ENCODE measurements around the gene CHAF1A. TPM values are rescaled to one million over a fixed set of nuclear protein-coding genes. Genes with fewer than 3 reads are reported as not detected.

The CHAF1A gene
- total RNA-seq, 1 donor = 35.3 TPM

DNA sequence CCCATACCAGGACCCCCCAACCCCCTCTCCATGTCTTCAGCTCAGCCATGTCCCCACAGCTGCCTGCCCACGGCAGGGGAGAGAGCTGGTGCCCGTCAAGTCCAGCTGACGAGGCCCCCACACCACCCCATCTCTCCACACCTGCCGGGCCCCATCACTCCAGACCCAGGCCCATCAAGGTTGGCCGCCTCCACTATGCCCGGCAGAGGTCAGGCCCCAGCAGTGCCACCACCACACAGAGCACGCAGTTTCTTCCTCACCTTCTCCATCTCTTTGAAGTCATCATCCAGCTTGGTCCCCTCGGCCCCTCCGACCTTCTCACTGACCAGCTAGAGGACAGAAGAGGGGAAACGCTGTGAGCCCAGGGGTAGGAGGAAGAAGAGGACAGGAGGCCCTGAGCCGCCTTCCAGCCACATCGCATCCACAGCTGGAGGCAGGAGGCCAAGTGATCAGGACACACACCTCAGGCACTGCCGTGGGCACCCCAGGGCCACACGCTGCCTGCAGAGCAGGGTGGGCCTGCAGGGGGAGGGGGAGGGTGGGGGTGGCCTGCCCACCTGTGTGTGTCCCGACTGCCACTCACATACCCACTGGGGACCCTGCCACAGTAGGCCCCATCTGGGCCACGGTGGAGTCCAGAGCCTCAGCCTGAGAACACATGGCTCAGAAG lies 35.6 kb upstream of the CHAF1A start:
- DNase-seq (ENCODE audit: low read depth in 2 of 3, low spot score in 2 of 3) = no peak

DNA sequence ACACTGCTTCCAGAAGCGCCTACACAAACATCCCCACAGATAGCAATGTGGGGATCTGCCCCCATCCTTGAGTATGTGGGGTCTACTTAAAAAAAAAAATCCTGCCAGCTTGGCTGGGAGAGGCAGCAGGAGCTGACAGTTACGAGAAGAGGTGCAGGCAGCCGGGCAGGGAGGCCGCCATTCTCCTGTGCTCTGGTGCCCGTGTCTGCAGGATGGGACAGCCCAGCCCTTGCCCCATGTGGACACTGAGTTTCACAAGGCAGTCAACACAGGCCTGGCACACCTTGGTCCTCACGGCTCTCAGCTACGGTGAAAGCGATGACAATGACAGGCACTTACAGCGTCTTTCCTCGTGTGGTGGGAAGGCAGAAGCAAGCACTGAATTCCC lies 35.1 kb upstream of the CHAF1A start:
- DNase-seq (ENCODE audit: low read depth in 2 of 3, low spot score in 2 of 3) = no peak

DNA sequence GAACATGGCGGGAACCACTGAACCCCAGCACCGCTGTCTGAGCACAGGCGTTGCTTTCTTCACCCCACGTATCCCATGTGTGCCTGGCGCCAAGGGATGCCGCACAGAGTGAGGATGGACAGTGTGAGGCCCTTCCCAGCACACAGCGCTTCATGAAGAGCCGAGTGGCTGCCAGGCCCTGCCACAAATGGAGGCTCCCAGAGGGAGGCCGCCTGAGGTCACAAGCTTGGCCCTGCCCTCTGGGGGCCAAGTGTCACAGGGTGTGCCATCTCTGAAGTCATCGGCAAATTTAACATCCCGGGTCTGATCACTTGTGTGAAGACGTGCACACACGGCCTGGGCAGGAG lies 34.7 kb upstream of the CHAF1A start:
- DNase-seq (ENCODE audit: low read depth in 2 of 3, low spot score in 2 of 3) = no peak

DNA sequence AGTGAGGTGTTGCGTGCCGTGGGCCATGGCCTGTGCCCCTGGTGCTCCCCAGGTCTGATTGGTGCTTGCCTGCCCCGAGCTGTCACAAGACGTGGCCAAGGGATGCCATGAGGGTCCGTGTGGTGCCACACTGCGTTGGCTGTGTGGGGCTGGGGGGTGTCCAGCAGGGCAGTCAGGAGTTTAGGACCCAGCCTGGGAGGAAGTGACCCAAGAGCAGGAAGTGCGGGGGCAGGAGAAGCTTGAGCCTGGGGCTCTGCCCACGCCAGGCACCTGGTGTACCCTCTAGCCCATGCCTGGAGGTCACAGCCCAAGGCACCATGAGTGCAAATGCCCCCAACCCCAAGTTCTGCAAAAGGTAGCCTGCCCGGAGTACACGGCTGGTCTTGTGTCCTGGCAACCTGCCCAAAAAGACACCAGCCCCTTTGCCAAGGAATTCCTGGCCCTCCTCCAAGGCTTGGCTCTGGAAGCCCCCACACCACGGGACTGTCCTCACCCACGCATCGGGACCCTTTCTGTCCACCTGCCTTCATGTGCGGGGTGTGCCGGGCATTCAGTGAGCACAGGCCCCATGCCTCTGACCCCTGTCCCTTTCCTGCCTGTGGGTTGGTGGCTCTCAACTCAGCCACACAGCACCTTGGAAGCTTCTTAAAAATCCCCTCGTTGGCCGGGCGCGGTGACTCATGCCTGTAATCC lies 34.2 kb upstream of the CHAF1A start:
- no peak for DNase-seq (ENCODE audit: low read depth in 2 of 3, low spot score in 2 of 3)

DNA sequence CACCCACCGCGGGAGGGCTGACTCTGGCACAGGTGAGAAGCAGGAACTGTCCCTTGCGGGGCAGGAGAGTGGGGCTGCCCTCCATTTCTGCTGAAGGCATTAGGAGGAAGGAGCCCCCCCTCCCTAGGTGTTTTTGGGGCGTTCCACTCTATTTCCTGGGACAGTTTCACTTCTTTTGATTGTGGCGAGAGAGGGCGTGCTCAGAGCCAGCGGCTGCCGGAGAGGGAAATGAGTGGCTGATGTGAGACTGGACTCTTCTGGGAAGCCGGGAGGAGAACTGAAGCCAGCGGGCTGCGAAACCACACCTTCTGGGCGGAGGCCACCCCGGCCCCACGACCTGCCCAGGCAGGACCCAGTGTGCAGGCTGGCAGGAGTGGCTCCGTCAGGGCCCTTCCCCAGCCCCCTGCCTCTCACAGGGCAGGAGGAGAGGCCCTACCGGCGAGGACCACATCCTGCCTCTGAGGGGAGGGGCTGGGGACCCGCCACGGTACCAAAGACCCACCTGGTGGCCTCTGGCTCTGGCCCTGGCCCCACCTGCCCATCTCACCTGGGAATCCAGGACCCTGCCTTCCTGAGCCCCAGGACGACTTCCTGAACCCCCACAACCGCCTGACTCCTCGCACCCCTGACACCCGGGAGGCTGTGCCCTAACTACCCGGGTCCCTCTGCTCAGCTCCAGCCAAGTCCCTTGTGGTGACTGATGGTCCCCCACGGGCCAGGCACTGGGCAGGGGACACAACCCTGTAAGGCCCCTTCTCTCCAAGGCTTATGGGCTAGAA lies 33.1 kb upstream of the CHAF1A start:
- DNase-seq (ENCODE audit: low read depth in 2 of 3, low spot score in 2 of 3) = peak; percentile 43 to 52 (median 47)

DNA sequence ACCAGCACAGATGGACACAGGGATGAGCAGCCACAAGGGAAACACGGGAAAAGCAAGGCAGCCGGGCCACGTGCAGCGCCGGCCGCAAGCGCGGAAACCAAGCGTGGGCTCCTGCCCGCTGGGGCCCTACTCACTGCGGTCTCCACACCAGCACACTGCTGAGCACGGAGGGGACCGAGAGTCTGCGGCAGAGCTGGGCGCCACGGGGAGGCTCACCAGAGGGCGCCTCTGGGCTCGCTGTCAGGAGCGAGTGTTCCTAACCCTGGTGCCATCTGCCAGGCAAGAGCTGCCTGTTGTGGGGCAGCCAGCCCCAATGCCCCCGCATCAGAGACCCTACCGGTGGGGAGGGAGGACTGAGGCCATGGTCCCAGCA lies 32.6 kb upstream of the CHAF1A start:
- DNase-seq (ENCODE audit: low read depth in 2 of 3, low spot score in 2 of 3) = peak in 2 of 3 donors; percentile 40 to 74

DNA sequence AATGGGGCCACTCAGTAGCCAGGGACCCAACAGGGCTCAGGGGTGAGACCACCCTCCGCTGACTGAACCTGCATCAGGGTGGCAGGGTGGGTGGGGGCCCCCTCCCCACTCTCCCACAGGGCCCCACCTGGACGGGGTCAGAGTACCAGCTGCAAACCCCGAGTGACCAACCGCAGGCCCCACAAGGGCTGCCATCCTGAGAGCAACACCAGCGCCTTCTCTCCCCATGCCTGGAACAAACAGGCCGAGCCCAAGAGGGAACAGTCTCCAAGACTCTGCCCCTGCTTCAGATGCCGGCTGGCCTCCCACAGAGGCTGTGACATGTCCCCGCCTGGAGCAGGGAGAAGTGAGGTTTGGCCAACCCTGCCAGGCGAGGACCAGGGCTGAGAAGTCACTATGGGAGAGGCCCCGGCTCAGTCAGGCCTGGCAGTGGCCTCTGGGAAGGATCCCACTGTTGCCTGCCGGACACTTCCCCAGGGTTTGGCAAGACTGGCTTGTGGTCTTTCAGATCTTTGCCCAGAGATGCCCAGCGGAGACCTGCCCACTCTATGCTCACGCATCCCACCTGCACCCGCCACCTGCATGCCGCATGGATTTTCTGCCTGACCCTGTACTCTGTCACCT lies 31.9 kb upstream of the CHAF1A start:
- no peak for DNase-seq (ENCODE audit: low read depth in 2 of 3, low spot score in 2 of 3)

DNA sequence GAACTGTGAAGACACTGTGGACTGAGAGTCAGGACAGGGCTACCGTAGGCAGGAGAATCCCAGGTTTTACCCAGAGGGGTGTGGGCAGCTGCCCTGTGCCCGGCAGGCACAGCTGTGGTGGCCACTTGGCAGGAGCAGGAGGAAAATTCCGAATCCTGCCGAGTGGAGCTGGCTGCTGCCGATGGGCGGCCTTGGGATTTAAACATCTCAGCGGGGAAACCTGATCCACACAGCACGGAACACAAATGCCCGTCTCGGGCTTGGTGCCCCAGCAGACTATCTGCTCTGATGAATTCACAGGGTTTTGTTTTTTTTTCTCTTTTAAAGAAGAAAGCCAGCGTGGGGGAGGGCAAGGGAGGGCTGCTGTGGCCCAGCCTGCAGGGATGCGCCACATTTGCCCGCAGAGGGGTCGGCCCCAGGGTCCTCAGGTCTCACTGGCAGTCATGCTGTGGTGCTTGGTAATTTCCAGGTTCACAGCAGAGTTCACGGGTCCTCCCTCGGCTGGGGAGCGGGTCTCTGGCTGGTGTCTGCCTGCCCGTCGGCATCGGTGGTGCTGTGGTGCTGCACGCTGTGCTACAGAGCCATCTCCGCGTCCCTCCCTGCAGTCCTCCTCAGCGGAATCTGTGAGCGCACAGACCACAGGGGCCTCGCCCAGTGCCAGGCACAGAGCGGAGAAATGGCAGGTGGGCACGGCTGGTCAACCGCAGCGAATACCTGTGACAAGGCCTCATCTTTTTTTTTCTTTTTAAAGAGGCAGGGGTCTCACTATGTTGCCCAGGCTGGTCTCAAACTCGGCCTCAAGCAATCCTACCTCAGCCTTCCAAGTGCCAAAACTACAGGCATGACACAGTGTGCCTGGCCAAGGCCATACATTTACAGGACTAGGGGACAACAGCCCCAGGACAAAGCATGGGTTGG lies 30.9 kb upstream of the CHAF1A start:
- DNase-seq (ENCODE audit: low read depth in 2 of 3, low spot score in 2 of 3) = no peak

DNA sequence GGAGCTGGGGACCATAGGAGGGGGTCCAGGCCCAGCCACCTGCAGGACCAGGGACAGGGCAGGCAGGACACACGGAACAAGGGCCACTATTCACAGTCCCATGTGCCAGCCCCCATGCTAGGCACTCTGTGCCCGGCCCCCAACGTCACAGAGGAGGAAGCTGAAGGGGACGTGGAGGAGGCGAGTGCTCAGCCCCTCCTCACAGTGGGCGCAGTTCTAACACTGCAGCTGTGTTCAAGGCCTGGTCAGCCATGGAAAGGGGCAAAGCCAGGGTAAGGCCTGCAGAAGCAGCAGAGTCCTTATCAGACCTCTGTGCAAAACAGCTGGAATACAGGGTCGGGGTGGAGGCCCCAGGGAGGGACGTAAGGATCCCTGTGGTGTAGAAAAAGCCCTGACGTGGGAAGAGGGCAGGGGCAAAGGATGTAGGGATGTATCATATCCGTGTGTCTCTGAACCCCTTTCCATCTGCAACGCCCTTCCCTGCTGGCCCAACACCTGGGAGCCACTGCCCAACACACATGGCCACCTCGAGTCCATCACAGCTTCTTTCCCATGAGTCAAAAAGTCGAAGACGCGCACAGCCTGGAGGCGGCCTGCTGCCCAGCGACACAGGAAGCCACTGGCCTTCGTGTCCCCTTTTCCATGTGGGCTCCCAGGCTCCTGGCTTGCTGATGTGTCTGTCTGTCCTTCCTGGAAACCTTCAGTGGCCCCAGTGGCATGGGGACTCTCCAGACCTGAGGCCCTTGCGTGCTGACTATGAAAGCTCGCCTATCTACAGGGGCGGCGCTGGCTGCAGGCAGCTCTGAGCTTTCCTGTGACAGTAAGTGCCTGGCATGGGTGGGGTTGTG lies 30.1 kb upstream of the CHAF1A start:
- no peak for DNase-seq (ENCODE audit: low read depth in 2 of 3, low spot score in 2 of 3)

DNA sequence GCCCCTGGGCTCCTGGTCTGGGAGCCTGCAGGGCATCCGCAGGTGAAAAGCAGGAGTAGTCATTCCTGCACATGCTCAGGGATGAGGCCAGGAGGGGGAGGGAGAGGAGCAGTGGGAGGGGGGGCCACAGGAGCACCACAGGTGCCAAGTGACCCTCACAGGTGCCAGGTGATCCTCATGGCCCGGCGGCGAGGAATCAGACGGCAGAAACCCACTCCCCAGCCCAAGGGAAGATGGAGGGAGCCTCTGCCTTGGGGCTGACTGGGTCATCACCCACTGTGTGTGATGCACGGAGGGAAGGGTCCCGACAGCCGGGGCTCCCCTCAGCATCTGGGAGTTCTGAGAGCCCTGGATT lies 29.4 kb upstream of the CHAF1A start:
- DNase-seq (ENCODE audit: low read depth in 2 of 3, low spot score in 2 of 3) = no peak

DNA sequence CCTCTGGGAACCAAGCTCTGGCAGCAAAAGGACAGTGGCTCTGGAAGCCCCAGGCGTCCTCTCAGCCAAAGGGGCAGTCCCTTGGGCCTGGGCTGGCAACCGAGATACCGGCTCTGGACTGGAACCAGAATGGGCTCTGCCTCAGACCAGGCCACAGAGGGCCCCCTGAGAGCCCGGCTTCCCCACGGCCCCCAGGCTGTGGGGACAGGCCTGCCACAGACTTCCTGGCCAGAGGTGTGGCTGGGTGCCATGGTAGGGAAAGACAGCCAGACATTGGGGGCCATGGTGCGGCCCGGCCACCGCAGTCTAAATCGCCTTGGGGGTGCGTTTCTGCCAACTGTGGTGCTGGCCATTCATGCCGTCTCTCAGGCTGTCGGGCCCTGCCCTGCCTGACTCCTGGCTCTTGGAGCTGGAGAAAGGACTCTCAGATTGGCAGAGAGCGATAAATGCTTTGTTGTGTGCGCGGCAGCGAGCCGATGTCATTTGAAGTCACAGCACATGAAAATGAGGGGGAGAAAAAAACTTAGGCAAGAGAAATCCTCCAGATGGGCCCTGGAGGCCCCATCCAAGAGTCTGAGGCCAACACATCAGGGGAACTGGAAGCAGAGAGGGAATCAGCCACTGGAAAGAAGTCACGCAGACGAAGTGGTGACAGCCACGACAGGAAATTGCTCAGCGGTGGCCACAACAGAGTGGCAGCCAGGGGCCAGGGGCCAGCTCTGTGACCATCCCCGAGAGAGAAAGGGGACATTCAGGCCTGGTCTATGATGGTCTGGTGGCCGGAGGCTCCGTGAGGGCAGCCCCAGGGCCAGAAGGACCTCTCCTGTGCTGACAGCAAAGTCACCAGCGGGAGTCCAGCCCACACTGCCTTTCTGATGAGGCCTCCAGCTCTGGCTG lies 28.6 kb upstream of the CHAF1A start:
- no peak for DNase-seq (ENCODE audit: low read depth in 2 of 3, low spot score in 2 of 3)

DNA sequence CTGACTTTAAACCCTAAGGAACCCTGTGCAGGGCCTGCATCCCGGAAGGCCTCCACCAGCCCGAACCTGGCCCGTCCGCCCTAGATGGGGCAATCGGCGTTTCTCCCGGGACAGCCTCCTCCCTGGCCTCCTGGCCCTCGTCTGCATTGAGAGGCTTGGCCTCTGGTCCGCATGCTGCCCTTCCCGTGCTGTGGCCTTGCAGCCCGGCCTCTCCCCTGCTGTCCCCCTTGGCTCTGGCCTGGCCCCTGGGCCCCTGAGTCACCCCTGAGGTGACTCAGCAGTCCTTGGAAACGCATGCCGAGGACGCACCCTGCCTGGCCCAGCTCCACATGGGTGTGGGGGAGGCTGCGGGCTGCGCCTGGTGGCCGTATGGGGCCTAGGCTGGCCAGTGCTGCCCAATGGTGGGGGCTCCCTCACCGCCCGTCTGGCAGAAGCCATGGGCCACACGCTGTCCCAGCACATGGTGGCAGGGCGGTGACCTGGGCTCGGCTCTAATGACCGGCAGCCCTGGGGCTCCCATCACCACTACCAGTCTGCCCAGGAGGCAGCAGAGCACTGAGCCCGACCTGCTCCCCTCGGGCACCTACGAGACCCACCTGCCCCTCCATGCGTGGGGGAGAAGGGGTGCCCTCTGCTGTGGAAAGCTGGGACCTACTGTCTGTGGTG lies 27.8 kb upstream of the CHAF1A start:
- peak in 2 of 3 donors; percentile 44 to 47 for DNase-seq (ENCODE audit: low read depth in 2 of 3, low spot score in 2 of 3)

DNA sequence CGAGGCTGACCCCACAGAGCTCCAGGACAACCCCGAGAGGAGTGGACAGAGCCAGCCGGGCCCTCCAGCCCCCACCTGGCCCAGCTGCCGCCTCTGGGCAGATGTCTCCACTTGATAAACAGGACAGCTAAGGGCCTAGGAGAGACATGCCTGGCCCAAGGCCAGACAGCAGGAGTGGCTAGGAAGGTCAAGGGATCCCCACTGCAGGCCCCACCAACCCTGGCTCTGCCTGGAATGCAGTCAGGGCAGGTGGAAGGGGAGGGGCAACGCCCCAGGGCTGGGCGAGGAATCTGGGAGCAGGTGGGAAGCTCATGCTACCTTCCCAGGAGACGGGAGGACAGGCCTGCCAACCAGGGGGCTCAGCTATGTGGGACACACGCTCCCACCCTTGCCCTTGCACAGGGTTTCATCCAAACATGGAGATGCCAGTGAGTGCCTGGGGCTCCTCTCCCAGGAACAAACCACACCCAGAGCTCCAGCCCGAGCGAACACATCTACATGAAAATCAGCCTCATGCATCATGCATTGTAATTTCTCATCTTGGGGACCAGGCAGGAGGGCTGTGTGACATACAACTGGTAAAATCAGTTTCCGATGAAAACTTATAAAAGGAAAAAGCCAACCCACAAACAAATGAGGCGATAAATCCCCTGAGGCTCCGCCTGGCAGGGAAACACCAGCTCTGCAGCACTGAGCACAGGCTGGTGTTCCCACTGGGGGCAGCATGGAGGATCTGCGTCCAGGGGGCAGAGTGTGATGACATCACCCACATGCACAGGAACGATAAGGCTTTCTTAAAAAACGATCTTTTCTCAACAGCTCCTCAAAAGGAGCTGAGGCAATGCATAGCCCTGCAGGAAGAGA lies 27.0 kb upstream of the CHAF1A start:
- DNase-seq (ENCODE audit: low read depth in 2 of 3, low spot score in 2 of 3) = peak in 2 of 3 donors; percentile 70 to 74

DNA sequence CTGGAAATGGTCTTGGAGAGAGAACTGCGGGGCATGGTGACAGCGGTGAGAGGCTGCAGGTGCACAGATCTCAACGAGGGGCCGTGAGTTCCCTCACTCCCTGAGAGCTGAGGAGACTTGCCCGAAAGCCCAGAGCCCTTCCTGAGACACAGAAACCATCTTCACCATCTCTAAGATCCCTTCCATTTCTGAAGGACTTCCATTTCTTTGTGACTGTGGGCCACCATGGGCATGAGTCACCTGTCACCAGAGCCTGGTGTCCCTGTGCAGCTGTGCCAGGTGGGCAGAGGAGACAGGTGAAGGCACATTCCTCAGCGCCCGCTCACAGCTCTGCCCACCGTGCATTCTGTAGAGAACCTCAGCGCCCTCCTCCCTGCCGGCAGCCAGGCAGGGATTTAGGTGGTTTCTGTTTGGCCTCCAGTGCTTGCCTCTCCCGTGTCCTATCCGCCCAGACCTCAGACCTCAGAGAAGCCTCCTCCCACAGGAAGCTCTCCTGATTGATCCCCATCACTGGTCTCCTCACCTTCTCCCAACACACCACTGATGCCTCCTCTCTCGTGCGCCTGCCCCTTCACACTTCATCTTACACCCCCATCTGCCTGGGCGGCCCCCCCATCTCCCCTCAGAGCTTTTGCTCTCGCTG lies 26.3 kb upstream of the CHAF1A start:
- no peak for DNase-seq (ENCODE audit: low read depth in 2 of 3, low spot score in 2 of 3)

DNA sequence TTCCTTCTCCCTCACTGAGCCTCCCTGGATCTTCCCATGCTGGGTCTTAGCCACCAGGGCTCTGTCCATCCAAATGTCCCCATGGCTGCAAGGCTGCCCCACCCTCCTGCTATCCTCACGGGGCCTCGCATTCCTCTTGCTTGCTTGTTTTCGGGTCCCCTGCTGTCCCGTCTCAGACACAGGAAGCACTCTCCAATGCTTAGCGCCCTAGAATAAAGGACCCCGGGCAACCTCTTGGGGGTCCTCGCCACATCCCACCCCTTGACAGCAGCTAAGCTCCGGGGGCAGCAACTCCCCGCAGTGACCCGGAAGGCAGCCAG lies 25.8 kb upstream of the CHAF1A start:
- no peak for DNase-seq (ENCODE audit: low read depth in 2 of 3, low spot score in 2 of 3)

DNA sequence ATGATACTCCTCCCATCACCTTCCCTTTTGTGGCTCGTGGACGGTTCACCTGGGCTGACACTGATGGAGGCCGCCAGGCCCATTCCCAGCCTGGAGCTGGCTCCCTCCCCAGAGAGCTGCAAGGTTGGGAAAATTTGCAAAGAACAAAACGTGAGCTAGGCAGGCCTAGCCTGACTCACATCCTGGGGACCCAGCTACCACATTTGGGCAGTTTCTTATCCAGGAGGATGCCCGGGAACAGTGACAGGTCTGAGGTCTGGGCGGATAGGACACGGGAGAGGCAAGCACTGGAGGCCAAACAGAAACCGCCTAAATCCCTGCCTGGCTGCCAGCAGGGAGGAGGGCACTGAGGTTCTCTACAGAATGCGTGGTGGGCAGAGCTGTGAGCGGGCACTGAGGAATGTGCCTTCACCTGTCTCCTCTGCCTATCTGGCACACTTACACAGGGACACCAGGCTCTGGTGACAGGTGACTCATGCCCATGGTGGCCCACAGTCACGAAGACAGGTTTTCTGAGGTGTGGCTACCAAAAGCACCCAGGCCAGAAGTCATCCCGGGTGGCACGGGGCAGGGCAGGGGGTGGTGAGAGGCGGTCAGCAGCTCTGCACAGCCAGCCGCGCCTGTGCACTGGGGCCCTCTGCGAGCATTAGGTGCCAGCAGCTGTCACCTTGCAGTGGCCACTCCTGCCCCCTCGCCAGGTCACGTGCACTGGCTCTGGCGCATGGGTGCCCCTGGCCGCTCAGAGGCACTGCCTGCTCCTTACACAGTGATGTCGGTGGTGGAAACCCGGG lies 25.3 kb upstream of the CHAF1A start:
- no peak for DNase-seq (ENCODE audit: low read depth in 2 of 3, low spot score in 2 of 3)

Data from hematopoietic multipotent progenitor cell (in vitro differentiated cells).